Transverse colon (tissue), 4 donors: ENCODE measurements around the gene TRNP1. TPM values are rescaled to one million over a fixed set of nuclear protein-coding genes. Genes with fewer than 3 reads are reported as not detected.

Experiments used
- DNase-seq: peaks from one replicate; pipeline ENCODE4 v3.0.0-alpha.2; 2019
- H3K27ac ChIP-seq, 4 donors: fragments of 200-600 bp; sonication (generic); 2 replicates each; pipeline ENCODE4 v1.5.1; 2016 to 2018; ENCODE audit warnings: inconsistent platforms in 4 of 4
- H3K27me3 ChIP-seq: fragments of 200-600 bp; sonication (generic); 2 replicates; pipeline ENCODE4 v1.5.1; 2017; ENCODE audit warnings: inconsistent platforms
- H3K36me3 ChIP-seq, 4 donors: fragments of 200-600 bp; sonication (generic); 2 replicates each; pipeline ENCODE4 v1.5.1; 2017 to 2019; ENCODE audit warnings: inconsistent platforms in 4 of 4
- H3K4me1 ChIP-seq, 4 donors: fragments of 200-600 bp; sonication (generic); 2 replicates each; pipeline ENCODE4 v1.5.1; 2017 to 2020; ENCODE audit warnings: inconsistent platforms in 4 of 4
- H3K4me3 ChIP-seq, 4 donors: fragments of 200-600 bp; sonication (generic); 1 replicate in 1 of 4; 2 replicates in 3 of 4; pipeline versions ENCODE4 v1.5.1 to v1.6.1; 2017 to 2019; ENCODE audit warnings: inconsistent platforms in 4 of 4
- H3K9me3 ChIP-seq, 2 donors: fragments of 200-600 bp; sonication (generic); 2 replicates each; pipeline ENCODE4 v1.5.1; 2017 to 2019; ENCODE audit warnings: inconsistent platforms in 2 of 2
- EP300 ChIP-seq: sonication (generic); formaldehyde crosslinking; IDR thresholded peaks from one replicate; pipeline ENCODE4 v1.6.1; 2017; ENCODE audit warnings: antibody characterized with exemption, low read depth
- POLR2A ChIP-seq: fragments of 450-650 bp; IDR thresholded peaks from one replicate; pipeline ENCODE4 v1.6.1; 2016; ENCODE audit warnings: antibody characterized with exemption, mild to moderate bottlenecking, moderate library complexity
- POLR2AphosphoS5 ChIP-seq, 3 donors: sonication (generic); formaldehyde crosslinking; IDR thresholded peaks; one replicate each; pipeline ENCODE4 v1.6.1; 2016; ENCODE audit warnings: antibody characterized with exemption in 3 of 3
- WGBS, 2 donors: methylation state at CpG; one replicate each; pipeline ENCODE4 v1.1.5; 2018; ENCODE audit warnings: low coverage in 1 of 2; 5-methylcytosine and 5-hydroxymethylcytosine counted together
- in situ Hi-C, 4 donors: fragments of 200-750 bp; cut with MboI; loops; one replicate each; pipeline versions ENCODE4 v1.15.0 to v1.15.1; 2017; ENCODE audit warnings: low sequenced_read_pairs in 3 of 4, low pct_ligation_motif_present in 1 of 4, low pct_unique_long_range_greater_than_20kb in 1 of 4
- intact Hi-C: fragments of 100-400 bp; cut with DNase I; formaldehyde crosslinking; loops from one replicate; pipeline ENCODE4 v1.15.1; 2023; ENCODE audit warnings: low total_unique reads
- total RNA-seq, 4 donors: library from RNA; depleted of rRNA; stranded (reverse); fragments of >200 nt; gene quantifications; one replicate each; pipeline ENCODE4 v1.1.0, GENCODE V29; 2016
- TF ChIP-seq, protein P1 (sequence below), 5 experiments: fragments of 200-600 bp in 3 of 5; fragments of 450-650 bp in 2 of 5; sonication (generic) in 3 of 5; IDR thresholded peaks; 1 replicate in 2 of 5; 2 replicates in 3 of 5; pipeline ENCODE4 v1.5.1; 2016 to 2017; ENCODE audit warnings: antibody characterized with exemption in 5 of 5, inconsistent platforms in 3 of 5, mild to moderate bottlenecking in 2 of 5, moderate library complexity in 1 of 5

The TRNP1 gene
- total RNA-seq, 4 donors from 2014 or later = 0.80 to 4.1 (median 2.3) TPM; not detected in 1

GRCh38 chr1:27011976-27012563, 18.6 kb downstream of the TRNP1 start:
- H3K4me1 ChIP-seq = peaks cover 15 to 39% (median 24%) of the 10 kb centered on the region in 4 donors
- no peaks in the 10 kb centered on the region for H3K9me3 ChIP-seq
- peak overlapping the region; percentile 80 to 89 (median 83) for H3K27ac ChIP-seq
- no peaks in the 10 kb centered on the region for H3K27me3 ChIP-seq
- in situ Hi-C loops (no loop called here), intact Hi-C loops (no loop called here)
- 47% methylated on average over 8 of the region's 24 CpGs; no CpG with 5 or more reads in 1 of the 2 donors for WGBS, 2 donors
- TF ChIP-seq POLR2AphosphoS5 (IDR thresholded peaks at IDR 0.05) (no peak), EP300 (no peak), POLR2A (no peak)
- TF ChIP-seq, protein P1, sequence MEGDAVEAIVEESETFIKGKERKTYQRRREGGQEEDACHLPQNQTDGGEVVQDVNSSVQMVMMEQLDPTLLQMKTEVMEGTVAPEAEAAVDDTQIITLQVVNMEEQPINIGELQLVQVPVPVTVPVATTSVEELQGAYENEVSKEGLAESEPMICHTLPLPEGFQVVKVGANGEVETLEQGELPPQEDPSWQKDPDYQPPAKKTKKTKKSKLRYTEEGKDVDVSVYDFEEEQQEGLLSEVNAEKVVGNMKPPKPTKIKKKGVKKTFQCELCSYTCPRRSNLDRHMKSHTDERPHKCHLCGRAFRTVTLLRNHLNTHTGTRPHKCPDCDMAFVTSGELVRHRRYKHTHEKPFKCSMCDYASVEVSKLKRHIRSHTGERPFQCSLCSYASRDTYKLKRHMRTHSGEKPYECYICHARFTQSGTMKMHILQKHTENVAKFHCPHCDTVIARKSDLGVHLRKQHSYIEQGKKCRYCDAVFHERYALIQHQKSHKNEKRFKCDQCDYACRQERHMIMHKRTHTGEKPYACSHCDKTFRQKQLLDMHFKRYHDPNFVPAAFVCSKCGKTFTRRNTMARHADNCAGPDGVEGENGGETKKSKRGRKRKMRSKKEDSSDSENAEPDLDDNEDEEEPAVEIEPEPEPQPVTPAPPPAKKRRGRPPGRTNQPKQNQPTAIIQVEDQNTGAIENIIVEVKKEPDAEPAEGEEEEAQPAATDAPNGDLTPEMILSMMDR (IDR thresholded peaks at IDR 0.05) = no peak
- no peak for DNase-seq
- no peaks in the 10 kb centered on the region for H3K36me3 ChIP-seq
- H3K4me3 ChIP-seq = peak overlapping the region; percentile 7 to 51 (median 45)

GRCh38 chr1:27015260-27015659, 21.8 kb downstream of the TRNP1 start:
- H3K4me3 ChIP-seq = no peak overlapping the region
- H3K36me3 ChIP-seq = no peaks in the 10 kb centered on the region
- peaks cover 0 to 13% (median 4%) of the 10 kb centered on the region in 4 donors for H3K4me1 ChIP-seq
- WGBS, 2 donors = 34% methylated on average over 3 of the region's 3 CpGs; no CpG with 5 or more reads in 1 of the 2 donors
- no peaks in the 10 kb centered on the region for H3K27me3 ChIP-seq
- intact Hi-C loops = no loop called here
- no peak for DNase-seq
- no peaks in the 10 kb centered on the region for H3K9me3 ChIP-seq
- no peak overlapping the region for H3K27ac ChIP-seq
- in situ Hi-C loops = no loop called here
- TF ChIP-seq EP300 (no peak), POLR2AphosphoS5 (IDR thresholded peaks at IDR 0.05) (no peak)

DNA sequence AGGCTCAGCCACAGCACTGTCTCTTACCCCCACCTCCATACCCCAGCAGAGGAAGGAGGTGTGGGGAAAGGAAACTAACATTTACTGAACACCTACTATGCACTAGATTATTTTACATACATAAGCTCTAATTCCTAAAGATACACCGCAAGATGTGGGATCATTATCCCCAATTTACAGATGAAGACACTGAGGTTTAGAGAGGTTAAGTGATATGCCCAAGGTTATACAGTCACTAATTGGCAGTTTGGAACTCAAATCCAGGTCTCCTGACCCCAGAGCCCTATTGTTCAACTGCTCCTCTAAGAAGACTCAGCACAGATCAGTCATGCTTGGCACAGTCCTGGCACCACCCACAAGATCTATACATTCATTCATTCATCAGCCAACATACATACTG, 22.9 kb downstream of the TRNP1 start:
- in situ Hi-C loops (no loop called here), intact Hi-C loops (no loop called here)
- no peak overlapping the region for H3K4me3 ChIP-seq
- no peaks in the 10 kb centered on the region for H3K36me3 ChIP-seq
- no peak for DNase-seq
- H3K4me1 ChIP-seq = peaks cover 0 to 10% (median 4%) of the 10 kb centered on the region in 4 donors
- no peaks in the 10 kb centered on the region for H3K27me3 ChIP-seq
- WGBS, 2 donors = 95 to 100% methylated on average over 1 of the region's 1 CpG
- no peaks in the 10 kb centered on the region for H3K9me3 ChIP-seq
- H3K27ac ChIP-seq = no peak overlapping the region
- no peak for TF ChIP-seq POLR2A
- TF ChIP-seq, protein P1 (IDR thresholded peaks at IDR 0.05) = no peak
- no peak for TF ChIP-seq POLR2AphosphoS5 (IDR thresholded peaks at IDR 0.05)
- TF ChIP-seq EP300 = no peak

- TF ChIP-seq, protein P1 (IDR thresholded peaks at IDR 0.05) = no peak
- TF ChIP-seq EP300 (no peak), POLR2A (no peak), POLR2AphosphoS5 (IDR thresholded peaks at IDR 0.05) (no peak)
- in situ Hi-C loops = no loop called here
- no peaks in the 10 kb centered on the region for H3K36me3 ChIP-seq
- peaks cover 0 to 10% (median 4%) of the 10 kb centered on the region in 4 donors for H3K4me1 ChIP-seq
- intact Hi-C loops = no loop called here
- no peak overlapping the region for H3K4me3 ChIP-seq
- H3K27ac ChIP-seq = no peak overlapping the region
- H3K27me3 ChIP-seq = no peaks in the 10 kb centered on the region
- no peak for DNase-seq
- WGBS, 2 donors = 89 to 93% methylated on average over 4 of the region's 4 CpGs
- H3K9me3 ChIP-seq = no peaks in the 10 kb centered on the region
Measured at GRCh38 chr1:27017207-27017606, 23.7 kb downstream of the TRNP1 start.
